DOHH2 (cell line): ENCODE results near the gene BZW1.

Experiments used
- H3F3A ChIP-seq: fragments of 200-600 bp; sonication (generic), shearing (Covaris generic); 2 replicates; pipeline ENCODE4 v1.6.0; 2016; ENCODE audit warnings: antibody characterized with exemption, mild to moderate bottlenecking; ENCODE audit not compliant: control insufficient read depth, insufficient read depth
- H3K27ac ChIP-seq: fragments of 200-600 bp; sonication (generic); 2 replicates; pipeline ENCODE4 v1.5.1; 2014; ENCODE audit warnings: low read depth, mild to moderate bottlenecking, low read length, moderate library complexity
- H3K27me3 ChIP-seq: fragments of 200-600 bp; sonication (generic); 2 replicates; pipeline ENCODE4 v1.6.1; 2014; ENCODE audit warnings: mild to moderate bottlenecking, low read length, mixed read lengths; ENCODE audit not compliant: control insufficient read depth
- H3K36me3 ChIP-seq: fragments of 200-600 bp; sonication (generic); 2 replicates; pipeline ENCODE4 v1.6.1; 2014; ENCODE audit warnings: mild to moderate bottlenecking, low read length, moderate library complexity, mixed read lengths; ENCODE audit not compliant: control insufficient read depth
- H3K4me1 ChIP-seq: fragments of 200-600 bp; sonication (generic); 2 replicates; pipeline ENCODE4 v1.6.1; 2014; ENCODE audit warnings: mild to moderate bottlenecking, low read length, mixed read lengths; ENCODE audit not compliant: control insufficient read depth
- H3K4me2 ChIP-seq: fragments of 200-600 bp; sonication (generic); 2 replicates; pipeline ENCODE4 v1.6.0; 2014; ENCODE audit warnings: mild to moderate bottlenecking, low read length, moderate library complexity
- H3K4me3 ChIP-seq: fragments of 200-600 bp; sonication (generic); 2 replicates; pipeline ENCODE4 v1.5.1; 2014; ENCODE audit warnings: mild to moderate bottlenecking, low read length, mixed read lengths
- H3K79me2 ChIP-seq: fragments of 200-600 bp; sonication (generic); 2 replicates; pipeline ENCODE4 v1.6.1; 2014; ENCODE audit warnings: mild to moderate bottlenecking, low read length, mixed read lengths; ENCODE audit not compliant: control insufficient read depth
- H3K9me2 ChIP-seq: fragments of 200-600 bp; sonication (generic); replicated peaks from 2 replicates; pipeline ENCODE4 v1.6.1; 2014; ENCODE audit warnings: mild to moderate bottlenecking, low read length, mixed read lengths; ENCODE audit not compliant: control insufficient read depth
- H3K9me3 ChIP-seq: fragments of 200-600 bp; sonication (generic); 2 replicates; pipeline ENCODE4 v1.6.1; 2014; ENCODE audit warnings: antibody characterized with exemption, low read length, mixed read lengths; ENCODE audit not compliant: control insufficient read depth, insufficient read depth
- H4K20me1 ChIP-seq: fragments of 200-600 bp; sonication (generic); 2 replicates; pipeline ENCODE4 v1.6.0; 2014; ENCODE audit warnings: low read depth, mild to moderate bottlenecking, antibody characterized with exemption, low read length, moderate library complexity; ENCODE audit not compliant: control insufficient read depth, insufficient read depth
- EZH2phosphoT487 ChIP-seq: fragments of 200-600 bp; sonication (generic); IDR thresholded peaks from 2 replicates; pipeline ENCODE4 v1.6.1; 2017; ENCODE audit warnings: borderline replicate concordance, mild to moderate bottlenecking, antibody characterized with exemption, low read length, moderate library complexity, mixed read lengths
- TF ChIP-seq, protein P1 (sequence below): fragments of 200-600 bp; sonication (generic); IDR thresholded peaks from one replicate; pipeline ENCODE4 v1.5.1; 2014; ENCODE audit warnings: antibody characterized with exemption, mild to moderate bottlenecking, low read depth, low read length; ENCODE audit not compliant: poor library complexity, severe bottlenecking

BZW1 gene

DNA sequence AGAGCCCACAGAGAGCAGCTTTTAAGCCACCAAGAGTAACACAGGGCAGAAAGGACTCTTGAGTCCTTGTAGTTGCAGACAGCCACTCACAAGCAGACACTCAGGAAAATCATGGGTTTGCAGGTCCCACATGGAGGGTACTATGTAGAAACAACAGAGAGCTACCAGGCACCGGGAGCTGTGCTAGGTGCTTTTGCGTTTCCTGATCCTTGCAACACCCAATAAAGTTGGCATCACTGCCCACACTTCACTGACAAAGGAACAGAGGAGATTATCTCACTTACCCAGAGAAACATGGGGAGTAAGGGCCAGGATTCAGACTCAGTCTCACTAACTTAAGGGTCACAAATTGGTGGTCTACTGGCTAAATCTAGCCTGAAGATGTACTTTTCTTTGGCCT, 32.5 kb upstream of the BZW1 start:
- no peaks in the 10 kb centered on the region for H3K79me2 ChIP-seq
- H3K27me3 ChIP-seq = peaks cover 19% of the 10 kb centered on the region
- H3K9me3 ChIP-seq = no peaks in the 10 kb centered on the region
- no peaks in the 10 kb centered on the region for H3F3A ChIP-seq
- no peak overlapping the region for H3K4me2 ChIP-seq
- no peak overlapping the region for H3K27ac ChIP-seq
- H3K4me3 ChIP-seq = no peak overlapping the region
- H3K4me1 ChIP-seq = no peaks in the 10 kb centered on the region
- H3K36me3 ChIP-seq = no peaks in the 10 kb centered on the region
- H4K20me1 ChIP-seq = no peaks in the 10 kb centered on the region
- no peaks in the 10 kb centered on the region for H3K9me2 ChIP-seq
- no peak for TF ChIP-seq EZH2phosphoT487
- TF ChIP-seq, protein P1, sequence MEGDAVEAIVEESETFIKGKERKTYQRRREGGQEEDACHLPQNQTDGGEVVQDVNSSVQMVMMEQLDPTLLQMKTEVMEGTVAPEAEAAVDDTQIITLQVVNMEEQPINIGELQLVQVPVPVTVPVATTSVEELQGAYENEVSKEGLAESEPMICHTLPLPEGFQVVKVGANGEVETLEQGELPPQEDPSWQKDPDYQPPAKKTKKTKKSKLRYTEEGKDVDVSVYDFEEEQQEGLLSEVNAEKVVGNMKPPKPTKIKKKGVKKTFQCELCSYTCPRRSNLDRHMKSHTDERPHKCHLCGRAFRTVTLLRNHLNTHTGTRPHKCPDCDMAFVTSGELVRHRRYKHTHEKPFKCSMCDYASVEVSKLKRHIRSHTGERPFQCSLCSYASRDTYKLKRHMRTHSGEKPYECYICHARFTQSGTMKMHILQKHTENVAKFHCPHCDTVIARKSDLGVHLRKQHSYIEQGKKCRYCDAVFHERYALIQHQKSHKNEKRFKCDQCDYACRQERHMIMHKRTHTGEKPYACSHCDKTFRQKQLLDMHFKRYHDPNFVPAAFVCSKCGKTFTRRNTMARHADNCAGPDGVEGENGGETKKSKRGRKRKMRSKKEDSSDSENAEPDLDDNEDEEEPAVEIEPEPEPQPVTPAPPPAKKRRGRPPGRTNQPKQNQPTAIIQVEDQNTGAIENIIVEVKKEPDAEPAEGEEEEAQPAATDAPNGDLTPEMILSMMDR = no peak

DNA sequence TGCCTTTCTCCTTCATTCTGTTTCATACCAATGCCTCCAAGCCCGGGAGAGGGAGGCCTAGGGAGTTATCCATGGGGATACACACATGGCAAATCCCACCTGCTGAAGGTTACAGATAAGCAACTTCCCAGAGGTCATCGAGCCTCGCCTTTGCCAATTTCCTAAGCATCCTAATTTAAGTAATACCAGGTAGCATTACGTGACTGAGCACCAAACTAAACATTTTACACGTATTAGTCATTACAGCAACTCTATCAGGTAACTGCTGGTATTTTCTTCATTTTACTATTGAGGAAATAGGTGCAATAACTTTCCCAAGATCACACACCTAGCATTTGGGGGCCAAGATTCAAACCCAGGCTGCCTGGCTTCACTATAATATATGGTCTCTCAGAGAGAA, 30.1 kb upstream of the BZW1 start:
- no peak overlapping the region for H3K27ac ChIP-seq
- H3K36me3 ChIP-seq = no peaks in the 10 kb centered on the region
- H3K9me3 ChIP-seq = no peaks in the 10 kb centered on the region
- H3F3A ChIP-seq = no peaks in the 10 kb centered on the region
- H3K4me3 ChIP-seq = no peak overlapping the region
- no peaks in the 10 kb centered on the region for H3K4me1 ChIP-seq
- no peaks in the 10 kb centered on the region for H4K20me1 ChIP-seq
- H3K79me2 ChIP-seq = no peaks in the 10 kb centered on the region
- H3K4me2 ChIP-seq = no peak overlapping the region
- TF ChIP-seq, protein P1 = no peak
- no peak for TF ChIP-seq EZH2phosphoT487
- H3K27me3 ChIP-seq = peaks cover 25% of the 10 kb centered on the region
- H3K9me2 ChIP-seq = no peaks in the 10 kb centered on the region

DNA sequence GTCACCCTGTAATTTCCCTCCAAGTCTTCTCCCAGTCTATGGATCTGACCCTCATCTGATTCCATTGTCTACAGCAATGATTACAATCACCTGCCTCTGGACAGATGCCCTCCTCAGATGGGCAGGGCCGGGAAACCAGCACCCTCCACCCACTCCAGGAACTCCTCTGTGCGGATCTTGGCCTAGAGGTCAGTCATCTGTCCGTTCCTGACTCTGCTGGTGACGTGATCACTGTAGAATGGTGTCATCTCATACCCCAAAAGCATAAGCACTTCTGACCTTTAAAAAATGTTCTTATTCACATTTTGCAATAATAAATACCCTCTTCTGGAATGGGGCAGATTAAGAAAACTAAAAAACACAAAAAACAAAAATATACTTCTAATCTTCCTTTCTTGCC, 29.5 kb upstream of the BZW1 start:
- H3K4me3 ChIP-seq = no peak overlapping the region
- H3K4me1 ChIP-seq = no peaks in the 10 kb centered on the region
- no peak overlapping the region for H3K27ac ChIP-seq
- H3K9me2 ChIP-seq = no peaks in the 10 kb centered on the region
- TF ChIP-seq, protein P1 = no peak
- no peak for TF ChIP-seq EZH2phosphoT487
- peaks cover 25% of the 10 kb centered on the region for H3K27me3 ChIP-seq
- H4K20me1 ChIP-seq = no peaks in the 10 kb centered on the region
- H3K79me2 ChIP-seq = no peaks in the 10 kb centered on the region
- no peaks in the 10 kb centered on the region for H3K9me3 ChIP-seq
- H3F3A ChIP-seq = no peaks in the 10 kb centered on the region
- H3K4me2 ChIP-seq = no peak overlapping the region
- H3K36me3 ChIP-seq = no peaks in the 10 kb centered on the region

DNA sequence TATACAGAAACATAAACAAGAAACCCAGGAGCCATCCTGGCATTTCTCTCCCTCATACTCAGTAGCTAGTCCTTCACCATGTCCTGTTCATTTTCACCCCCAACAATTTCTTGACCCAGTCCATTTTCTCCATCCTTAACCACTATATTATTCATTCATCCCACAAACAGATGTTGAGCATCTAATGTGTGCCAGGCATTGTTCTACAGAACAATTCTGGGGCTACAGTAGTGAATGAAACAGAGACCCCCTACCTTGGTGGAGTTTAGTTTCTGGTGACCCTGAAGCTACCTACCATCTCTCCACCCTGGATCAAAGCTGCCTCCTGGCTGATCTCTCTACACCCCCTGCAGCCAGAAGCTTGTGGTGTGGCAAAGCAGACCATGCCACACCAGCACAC, 27.5 kb upstream of the BZW1 start:
- TF ChIP-seq EZH2phosphoT487 = no peak
- TF ChIP-seq, protein P1 = no peak
- H3K27ac ChIP-seq = no peak overlapping the region

More for the DNA sequence above, 27.5 kb upstream of the BZW1 start:
- no peaks in the 10 kb centered on the region for H3K36me3 ChIP-seq
- H3K79me2 ChIP-seq = no peaks in the 10 kb centered on the region
- H3K4me2 ChIP-seq = no peak overlapping the region
- peaks cover 24% of the 10 kb centered on the region for H3K27me3 ChIP-seq
- no peaks in the 10 kb centered on the region for H3F3A ChIP-seq
- H3K9me2 ChIP-seq = no peaks in the 10 kb centered on the region
- no peaks in the 10 kb centered on the region for H3K4me1 ChIP-seq
- no peaks in the 10 kb centered on the region for H3K9me3 ChIP-seq
- no peaks in the 10 kb centered on the region for H4K20me1 ChIP-seq
- H3K4me3 ChIP-seq = no peak overlapping the region
